Measurements from ENCODE around the gene CEP250.
A peak's percentile ranks its signal among the peaks of the same experiment; 100 is the strongest.

DNA sequence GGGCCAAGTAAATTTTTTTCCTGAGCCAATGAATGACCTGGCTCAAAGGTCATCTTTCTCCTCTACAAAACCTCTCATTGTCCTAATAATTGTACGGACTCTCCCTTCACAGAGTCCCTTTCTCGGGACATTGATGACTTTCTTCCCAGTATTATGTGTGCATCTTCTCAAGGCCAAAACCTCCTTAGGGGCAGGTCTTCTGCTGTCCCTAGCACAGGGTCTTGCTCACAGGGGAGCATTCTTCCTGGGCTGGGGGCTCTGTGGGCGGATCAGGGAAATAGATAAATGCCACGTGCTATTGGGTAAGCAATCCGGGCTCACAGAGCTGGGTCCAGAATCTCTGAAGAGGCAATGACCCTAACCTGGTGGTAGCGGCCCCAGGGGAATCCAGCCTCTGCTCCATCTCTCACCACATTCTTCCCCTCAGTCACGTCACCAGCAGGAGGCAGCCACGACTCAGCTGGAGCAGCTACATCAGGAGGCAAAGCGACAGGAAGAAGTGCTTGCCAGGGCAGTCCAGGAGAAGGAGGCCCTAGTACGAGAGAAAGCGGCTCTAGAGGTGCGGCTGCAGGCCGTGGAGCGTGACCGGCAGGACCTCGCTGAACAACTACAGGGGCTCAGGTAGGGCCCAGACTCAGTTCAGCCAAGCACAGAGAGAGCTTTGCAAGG lies 23.5 kb downstream of the CEP250 start:
- TF ChIP-seq POLR2A (IDR thresholded peaks at IDR 0.05; ENCODE audit: borderline replicate concordance, extremely low read depth, insufficient read depth, insufficient read length): no peak
- TF ChIP-seq YY1 (IDR thresholded peaks at IDR 0.05; ENCODE audit: extremely low read depth, insufficient replicate concordance, low read depth, low read length): no peak
- TF ChIP-seq, protein P1, sequence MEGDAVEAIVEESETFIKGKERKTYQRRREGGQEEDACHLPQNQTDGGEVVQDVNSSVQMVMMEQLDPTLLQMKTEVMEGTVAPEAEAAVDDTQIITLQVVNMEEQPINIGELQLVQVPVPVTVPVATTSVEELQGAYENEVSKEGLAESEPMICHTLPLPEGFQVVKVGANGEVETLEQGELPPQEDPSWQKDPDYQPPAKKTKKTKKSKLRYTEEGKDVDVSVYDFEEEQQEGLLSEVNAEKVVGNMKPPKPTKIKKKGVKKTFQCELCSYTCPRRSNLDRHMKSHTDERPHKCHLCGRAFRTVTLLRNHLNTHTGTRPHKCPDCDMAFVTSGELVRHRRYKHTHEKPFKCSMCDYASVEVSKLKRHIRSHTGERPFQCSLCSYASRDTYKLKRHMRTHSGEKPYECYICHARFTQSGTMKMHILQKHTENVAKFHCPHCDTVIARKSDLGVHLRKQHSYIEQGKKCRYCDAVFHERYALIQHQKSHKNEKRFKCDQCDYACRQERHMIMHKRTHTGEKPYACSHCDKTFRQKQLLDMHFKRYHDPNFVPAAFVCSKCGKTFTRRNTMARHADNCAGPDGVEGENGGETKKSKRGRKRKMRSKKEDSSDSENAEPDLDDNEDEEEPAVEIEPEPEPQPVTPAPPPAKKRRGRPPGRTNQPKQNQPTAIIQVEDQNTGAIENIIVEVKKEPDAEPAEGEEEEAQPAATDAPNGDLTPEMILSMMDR (IDR thresholded peaks at IDR 0.05 in 2 of 3, conservative IDR thresholded peaks at IDR 0.05 in 1 of 3; ENCODE audit: borderline replicate concordance in 1 of 3, insufficient read depth in 1 of 3, low read depth in 2 of 3, low read length in 2 of 3): peak in 2 of 3 experiments; percentile 27; a peak in 2 of 6 replicates
- TF ChIP-seq, protein P2, sequence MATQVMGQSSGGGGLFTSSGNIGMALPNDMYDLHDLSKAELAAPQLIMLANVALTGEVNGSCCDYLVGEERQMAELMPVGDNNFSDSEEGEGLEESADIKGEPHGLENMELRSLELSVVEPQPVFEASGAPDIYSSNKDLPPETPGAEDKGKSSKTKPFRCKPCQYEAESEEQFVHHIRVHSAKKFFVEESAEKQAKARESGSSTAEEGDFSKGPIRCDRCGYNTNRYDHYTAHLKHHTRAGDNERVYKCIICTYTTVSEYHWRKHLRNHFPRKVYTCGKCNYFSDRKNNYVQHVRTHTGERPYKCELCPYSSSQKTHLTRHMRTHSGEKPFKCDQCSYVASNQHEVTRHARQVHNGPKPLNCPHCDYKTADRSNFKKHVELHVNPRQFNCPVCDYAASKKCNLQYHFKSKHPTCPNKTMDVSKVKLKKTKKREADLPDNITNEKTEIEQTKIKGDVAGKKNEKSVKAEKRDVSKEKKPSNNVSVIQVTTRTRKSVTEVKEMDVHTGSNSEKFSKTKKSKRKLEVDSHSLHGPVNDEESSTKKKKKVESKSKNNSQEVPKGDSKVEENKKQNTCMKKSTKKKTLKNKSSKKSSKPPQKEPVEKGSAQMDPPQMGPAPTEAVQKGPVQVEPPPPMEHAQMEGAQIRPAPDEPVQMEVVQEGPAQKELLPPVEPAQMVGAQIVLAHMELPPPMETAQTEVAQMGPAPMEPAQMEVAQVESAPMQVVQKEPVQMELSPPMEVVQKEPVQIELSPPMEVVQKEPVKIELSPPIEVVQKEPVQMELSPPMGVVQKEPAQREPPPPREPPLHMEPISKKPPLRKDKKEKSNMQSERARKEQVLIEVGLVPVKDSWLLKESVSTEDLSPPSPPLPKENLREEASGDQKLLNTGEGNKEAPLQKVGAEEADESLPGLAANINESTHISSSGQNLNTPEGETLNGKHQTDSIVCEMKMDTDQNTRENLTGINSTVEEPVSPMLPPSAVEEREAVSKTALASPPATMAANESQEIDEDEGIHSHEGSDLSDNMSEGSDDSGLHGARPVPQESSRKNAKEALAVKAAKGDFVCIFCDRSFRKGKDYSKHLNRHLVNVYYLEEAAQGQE (IDR thresholded peaks at IDR 0.05; ENCODE audit: low read depth): no peak

Measured in HCT116 (cell line).